ENCODE results near the gene D2HGDH. TPM values are rescaled to one million over a fixed set of nuclear protein-coding genes. Genes with fewer than 3 reads are reported as not detected.

D2HGDH gene
- total and polyA plus RNA-seq, 7 donors = 14.1 to 31.0 (median 20.3) TPM

DNA sequence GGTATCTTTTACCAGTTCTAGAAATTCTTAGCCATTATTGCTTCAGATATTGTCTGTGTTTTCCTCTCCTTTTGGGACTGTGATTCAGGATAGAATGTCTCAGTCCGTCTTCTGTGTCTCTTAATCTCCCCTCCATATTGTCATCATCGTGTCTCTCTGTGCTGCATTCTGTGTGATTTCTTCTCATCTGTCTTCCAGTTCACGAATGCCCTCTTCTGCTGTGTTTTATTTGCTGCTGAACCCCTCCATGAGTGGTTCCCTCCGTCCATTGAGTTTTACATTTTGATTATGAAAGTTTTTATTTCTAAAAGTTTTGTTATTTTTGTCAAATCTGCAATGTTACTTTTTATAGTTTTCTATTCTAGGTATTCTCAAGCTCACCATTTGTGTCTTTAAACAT is 11.7 kb downstream of the D2HGDH start:
- TF ChIP-seq, protein P1, sequence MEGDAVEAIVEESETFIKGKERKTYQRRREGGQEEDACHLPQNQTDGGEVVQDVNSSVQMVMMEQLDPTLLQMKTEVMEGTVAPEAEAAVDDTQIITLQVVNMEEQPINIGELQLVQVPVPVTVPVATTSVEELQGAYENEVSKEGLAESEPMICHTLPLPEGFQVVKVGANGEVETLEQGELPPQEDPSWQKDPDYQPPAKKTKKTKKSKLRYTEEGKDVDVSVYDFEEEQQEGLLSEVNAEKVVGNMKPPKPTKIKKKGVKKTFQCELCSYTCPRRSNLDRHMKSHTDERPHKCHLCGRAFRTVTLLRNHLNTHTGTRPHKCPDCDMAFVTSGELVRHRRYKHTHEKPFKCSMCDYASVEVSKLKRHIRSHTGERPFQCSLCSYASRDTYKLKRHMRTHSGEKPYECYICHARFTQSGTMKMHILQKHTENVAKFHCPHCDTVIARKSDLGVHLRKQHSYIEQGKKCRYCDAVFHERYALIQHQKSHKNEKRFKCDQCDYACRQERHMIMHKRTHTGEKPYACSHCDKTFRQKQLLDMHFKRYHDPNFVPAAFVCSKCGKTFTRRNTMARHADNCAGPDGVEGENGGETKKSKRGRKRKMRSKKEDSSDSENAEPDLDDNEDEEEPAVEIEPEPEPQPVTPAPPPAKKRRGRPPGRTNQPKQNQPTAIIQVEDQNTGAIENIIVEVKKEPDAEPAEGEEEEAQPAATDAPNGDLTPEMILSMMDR (IDR thresholded peaks at IDR 0.05) = no peak
- intact Hi-C loops (cut with DNase I) = no loop called here
- Histone ChIP-seq H3K4me3 (no peak overlapping the region), H3K36me3 (ENCODE audit: insufficient read depth in 1 of 2, low read depth in 1 of 2) (peaks cover 0 to 55% of the 10 kb centered on the region in 2 donors), H3K27me3 (ENCODE audit: insufficient read depth in 3 of 3, low read length in 2 of 3) (no peaks in the 10 kb centered on the region), H3K9me3 (no peaks in the 10 kb centered on the region), H3K4me1 (no peaks in the 10 kb centered on the region), H3K27ac (no peak overlapping the region)
- ATAC-seq (no peak), DNase-seq (no peak)
- WGBS, 3 donors = 94 to 98% (median 97%) methylated on average over 4 of the region's 4 CpGs

DNA sequence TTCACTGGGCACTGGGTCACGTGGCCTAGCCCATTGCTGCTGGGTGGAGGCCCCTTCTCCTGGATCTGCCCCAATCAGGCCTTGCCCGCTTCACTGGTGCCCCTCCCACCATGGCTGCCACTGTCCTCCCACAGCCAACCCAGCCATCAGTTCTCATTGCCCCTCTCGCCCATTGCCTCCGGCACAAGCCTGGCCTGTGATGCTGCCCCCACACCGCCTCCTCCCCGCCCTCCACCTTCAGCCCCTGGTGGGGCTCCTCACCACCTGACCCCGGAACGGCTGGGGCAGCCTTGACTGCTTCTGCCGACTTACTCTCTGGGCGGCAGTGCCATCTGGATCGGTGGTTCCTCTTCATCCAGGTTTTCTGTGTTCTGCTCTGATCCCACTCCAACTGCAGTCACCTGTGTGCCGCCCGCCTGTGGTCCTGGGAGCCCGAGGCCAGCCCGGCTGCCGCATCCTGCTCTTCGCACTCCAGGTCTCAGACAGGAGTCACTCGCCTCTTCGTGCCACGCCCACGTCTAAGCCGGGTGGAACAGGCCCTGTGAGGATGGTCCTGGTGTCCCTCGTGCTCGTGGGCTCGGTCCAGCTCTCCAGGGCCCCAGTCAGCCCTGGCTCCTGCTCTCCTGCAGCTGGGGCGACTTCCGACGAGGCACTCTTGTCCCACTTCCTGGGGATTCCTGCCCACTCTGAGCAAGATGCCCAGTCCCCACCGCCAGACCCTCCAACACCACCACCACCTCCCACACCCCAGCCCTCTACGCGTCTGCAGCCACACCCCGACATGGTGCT is 14.2 kb downstream of the D2HGDH start:
- intact Hi-C loops (cut with DNase I) = no loop called here
- 87 to 91% (median 89%) methylated on average over 32 of the region's 32 CpGs for WGBS, 3 donors
- TF ChIP-seq, protein P1 (IDR thresholded peaks at IDR 0.05) = no peak
- no peak overlapping the region for H3K27ac ChIP-seq
- H3K4me1 ChIP-seq = no peaks in the 10 kb centered on the region
- peaks cover 0 to 68% of the 10 kb centered on the region in 2 donors for H3K36me3 ChIP-seq (ENCODE audit: insufficient read depth in 1 of 2, low read depth in 1 of 2)
- no peaks in the 10 kb centered on the region for H3K9me3 ChIP-seq
- ATAC-seq (no peak), DNase-seq (no peak)
- no peak overlapping the region for H3K4me3 ChIP-seq
- H3K27me3 ChIP-seq (ENCODE audit: insufficient read depth in 3 of 3, low read length in 2 of 3) = no peaks in the 10 kb centered on the region

DNA sequence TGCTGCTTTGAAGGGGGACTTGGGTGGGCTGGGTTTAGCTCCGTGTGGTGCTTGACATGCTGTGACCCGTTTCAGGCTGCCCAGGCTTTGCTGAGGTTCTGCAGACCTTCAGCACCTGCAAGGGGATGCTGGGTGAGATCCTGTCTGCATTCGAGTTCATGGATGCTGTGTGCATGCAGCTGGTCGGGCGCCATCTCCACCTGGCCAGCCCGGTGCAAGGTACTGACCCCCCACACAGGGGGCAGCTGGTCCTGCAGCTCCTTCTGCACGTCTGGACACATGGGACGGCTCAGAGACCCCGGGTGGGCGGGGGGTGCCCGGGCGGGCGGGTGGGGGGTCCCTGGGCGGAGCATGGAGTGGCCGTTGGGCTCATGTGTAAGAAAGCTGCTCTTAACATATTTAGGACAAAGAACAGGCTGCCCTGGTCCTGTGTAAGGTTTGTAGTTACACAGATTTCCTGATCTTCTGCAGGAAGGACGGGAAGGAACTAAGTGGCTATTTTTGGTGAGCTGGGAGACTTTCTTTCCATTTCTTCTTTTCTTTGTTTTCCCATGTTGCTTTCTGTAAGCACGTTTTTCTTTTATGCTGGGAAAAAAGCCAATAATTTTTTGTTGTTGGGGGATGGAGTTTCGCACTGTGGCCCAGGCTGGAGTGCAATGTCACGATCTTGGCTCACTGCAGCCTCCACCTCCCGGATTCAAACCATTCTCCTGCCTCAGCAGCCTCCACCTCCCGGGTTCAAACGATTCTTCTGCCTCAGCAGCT is 15.8 kb downstream of the D2HGDH start:
- TF ChIP-seq, protein P1 (IDR thresholded peaks at IDR 0.05) = no peak
- Histone ChIP-seq H3K36me3 (ENCODE audit: insufficient read depth in 1 of 2, low read depth in 1 of 2) (peaks cover 0 to 66% of the 10 kb centered on the region in 2 donors), H3K27me3 (ENCODE audit: insufficient read depth in 3 of 3, low read length in 2 of 3) (no peaks in the 10 kb centered on the region), H3K27ac (no peak overlapping the region), H3K9me3 (no peaks in the 10 kb centered on the region), H3K4me1 (no peaks in the 10 kb centered on the region), H3K4me3 (no peak overlapping the region)
- 54 to 66% (median 61%) methylated on average over 18 to 22 of the region's 22 CpGs for WGBS, 3 donors
- intact Hi-C loops (cut with DNase I) = no loop called here
- no peak for ATAC-seq
- no peak for DNase-seq

DNA sequence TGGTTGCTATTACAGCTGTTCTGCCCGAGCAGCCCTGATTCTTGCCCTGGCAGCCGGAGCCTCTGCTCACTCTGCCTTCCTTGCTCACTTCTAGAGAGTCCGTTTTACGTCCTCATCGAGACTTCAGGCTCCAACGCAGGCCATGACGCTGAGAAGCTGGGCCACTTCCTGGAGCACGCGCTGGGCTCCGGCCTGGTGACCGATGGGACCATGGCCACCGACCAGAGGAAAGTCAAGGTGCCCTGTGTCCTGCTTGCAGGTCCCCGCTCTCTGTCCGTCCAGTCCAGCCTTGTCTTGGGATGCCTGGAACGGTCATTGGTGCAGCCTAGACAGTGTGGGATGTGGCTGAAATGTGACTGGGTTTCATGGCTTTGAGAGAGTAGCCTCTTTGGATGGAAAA is 16.7 kb downstream of the D2HGDH start:
- no peaks in the 10 kb centered on the region for H3K4me1 ChIP-seq
- whole genome bisulfite sequencing, 3 donors = 88 to 95% (median 91%) methylated on average over 15 of the region's 15 CpGs
- DNase-seq (no peak), ATAC-seq (no peak)
- no peaks in the 10 kb centered on the region for H3K9me3 ChIP-seq
- H3K36me3 ChIP-seq (ENCODE audit: insufficient read depth in 1 of 2, low read depth in 1 of 2) = peaks cover 0 to 66% of the 10 kb centered on the region in 2 donors
- H3K27me3 ChIP-seq (ENCODE audit: insufficient read depth in 3 of 3, low read length in 2 of 3) = no peaks in the 10 kb centered on the region
- H3K27ac ChIP-seq = no peak overlapping the region
- TF ChIP-seq, protein P1 (IDR thresholded peaks at IDR 0.05) = no peak
- no peak overlapping the region for H3K4me3 ChIP-seq
- intact Hi-C loops (cut with DNase I) = no loop called here

Measured in psoas muscle (tissue), 8 donors.